GM19240 (cell line): ENCODE measurements around the gene MYH15.

Experiments
- DNase-seq: peaks from one replicate; pipeline ENCODE4 v3.0.0; 2011; ENCODE audit warnings: low spot score; ENCODE audit not compliant: insufficient read length

Gene MYH15

GRCh38 chr3:108342837-108343486 lies 167.4 kb downstream of the MYH15 start:
- no peak for DNase-seq

- no peak for DNase-seq
These were observed 168.5 kb downstream of the MYH15 start for GRCh38 chr3:108341911-108342310.

GRCh38 chr3:108338901-108339545 lies 171.4 kb downstream of the MYH15 start:
- DNase-seq: no peak

- DNase-seq: no peak
These were observed 175.7 kb downstream of the MYH15 start for GRCh38 chr3:108334701-108335100.

- DNase-seq: no peak
These were observed 176.4 kb downstream of the MYH15 start for GRCh38 chr3:108333961-108334360.

- DNase-seq: no peak
These were observed 178.6 kb downstream of the MYH15 start for GRCh38 chr3:108331792-108332191.
